Measurements from ENCODE around the gene CLEC2B. TPM values are rescaled to one million over a fixed set of nuclear protein-coding genes. Genes with fewer than 3 reads are reported as not detected.

CLEC2B gene
- total RNA-seq, 4 donors from 2014 or later: 3.3 to 11.3 (median 7.6) TPM

DNA sequence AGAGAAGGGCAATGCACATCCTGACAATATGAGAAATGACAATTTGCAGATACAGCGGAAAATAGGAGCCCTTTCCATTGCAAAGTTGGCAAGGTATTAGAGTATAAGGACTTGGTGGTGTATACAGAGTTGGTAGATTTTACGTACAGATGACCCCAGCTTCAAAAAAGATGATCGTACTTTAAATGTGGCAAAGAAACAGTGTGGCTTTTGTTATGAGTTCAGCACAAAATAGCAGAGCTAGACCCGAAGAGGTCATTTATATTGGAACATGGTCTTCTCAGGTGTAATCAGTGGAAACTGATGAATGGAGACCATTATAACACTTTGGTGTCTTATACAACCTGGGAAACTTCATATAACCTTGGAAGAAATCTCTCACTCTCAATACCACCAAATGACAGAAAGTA lies 2.3 kb downstream of the CLEC2B start:
- peak overlapping the region; percentile 42 to 57 (median 52) for H3K4me3 ChIP-seq
- H3K27me3 ChIP-seq: no peaks in the 10 kb centered on the region
- 64% methylated on average over 4 of the region's 4 CpGs for WGBS
- intact Hi-C loops (cut with DNase I): no loop called here
- no peaks in the 10 kb centered on the region for H3K4me1 ChIP-seq
- TF ChIP-seq, protein P1, sequence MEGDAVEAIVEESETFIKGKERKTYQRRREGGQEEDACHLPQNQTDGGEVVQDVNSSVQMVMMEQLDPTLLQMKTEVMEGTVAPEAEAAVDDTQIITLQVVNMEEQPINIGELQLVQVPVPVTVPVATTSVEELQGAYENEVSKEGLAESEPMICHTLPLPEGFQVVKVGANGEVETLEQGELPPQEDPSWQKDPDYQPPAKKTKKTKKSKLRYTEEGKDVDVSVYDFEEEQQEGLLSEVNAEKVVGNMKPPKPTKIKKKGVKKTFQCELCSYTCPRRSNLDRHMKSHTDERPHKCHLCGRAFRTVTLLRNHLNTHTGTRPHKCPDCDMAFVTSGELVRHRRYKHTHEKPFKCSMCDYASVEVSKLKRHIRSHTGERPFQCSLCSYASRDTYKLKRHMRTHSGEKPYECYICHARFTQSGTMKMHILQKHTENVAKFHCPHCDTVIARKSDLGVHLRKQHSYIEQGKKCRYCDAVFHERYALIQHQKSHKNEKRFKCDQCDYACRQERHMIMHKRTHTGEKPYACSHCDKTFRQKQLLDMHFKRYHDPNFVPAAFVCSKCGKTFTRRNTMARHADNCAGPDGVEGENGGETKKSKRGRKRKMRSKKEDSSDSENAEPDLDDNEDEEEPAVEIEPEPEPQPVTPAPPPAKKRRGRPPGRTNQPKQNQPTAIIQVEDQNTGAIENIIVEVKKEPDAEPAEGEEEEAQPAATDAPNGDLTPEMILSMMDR (IDR thresholded peaks at IDR 0.05): no peak
- no peak for TF ChIP-seq EP300 (IDR thresholded peaks at IDR 0.05)
- TF ChIP-seq POLR2A (IDR thresholded peaks at IDR 0.05; ENCODE audit: low read depth): no peak
- TF ChIP-seq POLR2AphosphoS5 (IDR thresholded peaks at IDR 0.05): no peak
- H3K9me3 ChIP-seq: peaks cover 0 to 12% (median 3%) of the 10 kb centered on the region in 4 donors
- no peak for DNase-seq (ENCODE audit: extremely low spot score)
- peak overlapping the region in 2 of 4 donors; percentile 43 to 74 for H3K27ac ChIP-seq (replicated peaks in 1 of 4)
- no peaks in the 10 kb centered on the region for H3K36me3 ChIP-seq

DNA sequence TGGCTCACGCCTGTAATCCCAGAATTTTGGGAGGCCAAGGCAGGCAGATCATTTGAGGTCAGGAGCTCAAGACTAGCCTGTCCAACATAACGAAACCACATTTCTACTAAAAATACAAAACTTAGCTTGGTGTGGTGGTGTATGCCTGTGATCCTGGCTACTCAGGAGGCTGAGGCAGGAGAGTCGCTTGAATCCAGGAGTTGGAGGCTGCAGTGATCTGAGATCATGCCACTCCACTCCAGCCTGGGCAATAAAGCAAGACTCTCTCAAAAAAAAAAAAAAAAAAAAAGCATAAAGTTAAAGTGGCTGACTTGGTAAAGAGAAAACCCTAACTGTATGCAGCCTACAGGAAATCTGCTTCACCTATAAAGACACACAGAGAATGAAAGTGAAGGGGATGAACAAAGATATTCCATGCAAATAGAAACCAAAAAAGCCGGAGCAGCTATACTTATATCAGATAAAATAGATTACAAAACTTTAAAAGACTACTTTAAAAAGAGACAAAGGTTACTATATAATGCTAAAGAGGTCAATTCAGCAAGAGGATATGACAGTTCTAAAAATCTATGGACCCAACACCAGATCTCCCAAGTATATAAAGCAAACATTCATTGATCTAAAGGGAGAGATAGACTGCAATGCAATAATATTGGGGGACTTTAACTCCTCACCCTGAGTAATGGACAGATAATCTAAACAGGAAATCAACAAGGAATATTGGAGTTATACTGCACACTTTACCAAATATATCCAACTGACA lies 4.1 kb downstream of the CLEC2B start:
- no peaks in the 10 kb centered on the region for H3K36me3 ChIP-seq
- no peaks in the 10 kb centered on the region for H3K4me1 ChIP-seq
- WGBS: 75% methylated on average over 4 of the region's 4 CpGs
- H3K4me3 ChIP-seq: peak overlapping the region in 3 of 4 donors; percentile 6 to 49 (median 17)
- H3K27me3 ChIP-seq: no peaks in the 10 kb centered on the region
- no peak for TF ChIP-seq POLR2AphosphoS5 (IDR thresholded peaks at IDR 0.05)
- TF ChIP-seq POLR2A (IDR thresholded peaks at IDR 0.05; ENCODE audit: low read depth): no peak
- TF ChIP-seq EP300 (IDR thresholded peaks at IDR 0.05): no peak
- TF ChIP-seq, protein P1 (IDR thresholded peaks at IDR 0.05): no peak
- H3K9me3 ChIP-seq: peaks cover 0 to 12% (median 3%) of the 10 kb centered on the region in 4 donors
- intact Hi-C loops (cut with DNase I): no loop called here
- no peak for DNase-seq (ENCODE audit: extremely low spot score)
- H3K27ac ChIP-seq (replicated peaks in 1 of 4): peak overlapping the region in 1 of 4 donors; percentile 34

DNA sequence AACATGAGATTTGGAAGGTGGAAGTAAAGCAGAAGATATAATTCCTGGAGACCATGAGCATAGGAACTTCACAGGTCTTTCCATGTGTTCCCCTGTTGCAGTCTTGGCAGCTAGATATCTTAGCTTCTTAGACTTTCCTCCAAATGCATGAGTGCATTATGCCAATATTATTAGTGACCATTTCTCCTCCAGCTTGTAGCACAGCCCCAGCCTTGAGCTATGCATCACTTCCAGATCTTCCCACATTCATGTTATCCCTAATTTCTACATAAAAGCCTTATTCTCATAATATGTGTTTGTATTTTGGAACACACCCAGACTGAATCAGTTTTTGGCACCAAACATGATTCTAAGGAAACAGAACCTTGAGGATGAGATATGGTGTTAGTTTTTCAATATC lies 11.0 kb downstream of the CLEC2B start:
- intact Hi-C loops (cut with DNase I): no loop called here
- no peak for TF ChIP-seq POLR2AphosphoS5 (IDR thresholded peaks at IDR 0.05)
- TF ChIP-seq, protein P1 (IDR thresholded peaks at IDR 0.05): no peak
- TF ChIP-seq EP300 (IDR thresholded peaks at IDR 0.05): no peak
- no peak for TF ChIP-seq POLR2A (IDR thresholded peaks at IDR 0.05; ENCODE audit: low read depth)
- Histone ChIP-seq H3K27me3 (no peaks in the 10 kb centered on the region), H3K4me3 (no peak overlapping the region), H3K9me3 (peaks cover 0 to 4% (median 0%) of the 10 kb centered on the region in 4 donors), H3K36me3 (peaks cover 0 to 16% (median 8%) of the 10 kb centered on the region in 4 donors), H3K4me1 (no peaks in the 10 kb centered on the region), H3K27ac (replicated peaks in 1 of 4) (no peak overlapping the region)
- no peak for DNase-seq (ENCODE audit: extremely low spot score)

DNA sequence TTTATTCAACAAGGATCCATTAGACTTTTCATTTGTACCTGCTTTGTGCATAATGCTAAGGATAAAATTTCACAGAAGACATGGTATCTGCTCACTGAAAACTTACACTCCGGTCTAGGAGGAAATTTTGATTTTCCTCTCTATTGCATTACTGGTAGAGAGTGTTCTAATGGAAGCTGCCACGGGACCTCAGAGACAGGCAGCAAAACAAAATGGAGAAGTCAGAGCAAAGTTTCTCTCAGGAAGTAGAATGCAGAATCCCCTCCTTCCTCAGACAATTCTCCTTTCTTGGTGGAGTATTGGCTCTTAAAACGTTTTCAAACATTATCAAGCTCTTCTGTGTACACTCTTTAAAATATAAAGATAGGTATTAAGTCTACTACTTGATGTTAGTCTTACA lies 12.3 kb downstream of the CLEC2B start:
- 63% methylated on average over 3 of the region's 3 CpGs for WGBS
- H3K4me3 ChIP-seq: no peak overlapping the region
- H3K36me3 ChIP-seq: peaks cover 0 to 28% (median 10%) of the 10 kb centered on the region in 4 donors
- DNase-seq (ENCODE audit: extremely low spot score): no peak
- H3K4me1 ChIP-seq: no peaks in the 10 kb centered on the region
- H3K27ac ChIP-seq (replicated peaks in 1 of 4): no peak overlapping the region
- H3K27me3 ChIP-seq: no peaks in the 10 kb centered on the region
- TF ChIP-seq POLR2A (IDR thresholded peaks at IDR 0.05; ENCODE audit: low read depth) (no peak), POLR2AphosphoS5 (IDR thresholded peaks at IDR 0.05) (no peak), EP300 (IDR thresholded peaks at IDR 0.05) (no peak)
- TF ChIP-seq, protein P1 (IDR thresholded peaks at IDR 0.05): no peak
- intact Hi-C loops (cut with DNase I): no loop called here
- H3K9me3 ChIP-seq: no peaks in the 10 kb centered on the region

Data from esophagus muscularis mucosa (tissue), 4 donors.